Inferior parietal cortex (tissue), 1 donor: ENCODE data around the gene NTRK2.

Experiments
- DNase-seq: peaks from one replicate; pipeline ENCODE4 v3.0.0-alpha.2; 2016; ENCODE audit errors: extremely low spot score

NTRK2 gene

DNA sequence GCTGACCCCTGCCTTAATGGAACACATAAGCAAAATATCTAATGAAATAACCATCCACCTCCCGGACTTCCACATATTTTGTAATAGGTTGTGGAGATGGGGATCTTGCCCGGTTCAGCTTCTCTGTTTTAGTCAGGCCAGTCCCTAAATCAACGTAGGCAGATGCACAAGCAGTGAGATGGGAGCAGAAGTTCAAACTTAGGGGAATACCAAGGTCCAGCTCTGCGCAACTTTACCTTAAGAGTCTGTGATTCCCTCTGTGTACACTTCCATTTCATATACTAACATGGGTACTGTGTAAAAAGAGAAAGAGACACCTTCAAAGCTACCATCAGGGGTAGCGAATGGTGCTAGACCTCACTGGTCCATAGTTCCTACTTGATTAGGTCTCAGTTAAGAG, 110.9 kb downstream of the NTRK2 start:
- DNase-seq, result no peak

GRCh38 chr9:84781458-84781857, 111.9 kb downstream of the NTRK2 start:
- peak; percentile 57 for DNase-seq

GRCh38 chr9:84781931-84782866, 112.7 kb downstream of the NTRK2 start:
- DNase-seq, result no peak

DNA sequence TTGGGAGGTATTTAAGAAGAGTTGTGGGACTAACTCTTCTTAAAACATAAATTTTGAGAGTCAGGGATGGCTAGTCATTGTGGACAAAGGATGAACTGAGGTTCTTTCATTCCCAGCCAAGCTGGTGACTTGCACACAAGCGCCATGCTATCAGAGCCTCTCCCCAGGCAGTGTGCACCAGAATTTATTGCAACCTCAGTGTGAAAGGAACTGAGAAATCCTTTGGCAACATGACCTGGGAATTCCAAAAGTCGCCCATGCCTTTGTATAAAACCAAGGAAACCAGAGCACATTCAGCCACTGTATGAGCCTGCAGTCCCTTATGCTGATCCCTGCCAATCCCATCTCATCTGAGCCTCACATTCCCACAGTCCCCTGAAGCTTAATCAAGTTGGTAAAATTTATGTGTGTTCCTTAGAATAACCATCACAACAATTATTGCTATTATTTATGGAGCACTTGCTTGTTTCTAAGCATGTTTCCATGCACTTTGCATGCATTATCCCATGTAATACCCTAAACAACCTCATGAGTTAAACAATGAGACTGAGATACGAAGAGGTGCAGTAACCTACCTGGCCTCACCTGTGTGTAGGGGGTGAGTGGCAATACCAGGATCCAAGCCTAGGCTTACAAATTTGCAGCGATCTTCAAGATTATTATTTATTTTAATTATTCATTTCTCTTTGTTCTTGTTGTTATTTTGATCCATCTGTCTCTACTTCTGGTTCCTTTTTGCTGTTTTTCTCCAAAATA, 116.4 kb downstream of the NTRK2 start:
- DNase-seq, result no peak

GRCh38 chr9:84788803-84789462, 119.4 kb downstream of the NTRK2 start:
- no peak for DNase-seq

- DNase-seq, result no peak
Measured at GRCh38 chr9:84789463-84789830, 119.9 kb downstream of the NTRK2 start.

- no peak for DNase-seq
Measured at GRCh38 chr9:84791643-84792042, 122.1 kb downstream of the NTRK2 start.

- DNase-seq, result no peak
Measured at GRCh38 chr9:84793251-84793650, 123.7 kb downstream of the NTRK2 start.

- no peak for DNase-seq
Measured at GRCh38 chr9:84794981-84795637, 125.6 kb downstream of the NTRK2 start.

- no peak for DNase-seq
Measured at GRCh38 chr9:84796404-84796803, 126.9 kb downstream of the NTRK2 start.

DNA sequence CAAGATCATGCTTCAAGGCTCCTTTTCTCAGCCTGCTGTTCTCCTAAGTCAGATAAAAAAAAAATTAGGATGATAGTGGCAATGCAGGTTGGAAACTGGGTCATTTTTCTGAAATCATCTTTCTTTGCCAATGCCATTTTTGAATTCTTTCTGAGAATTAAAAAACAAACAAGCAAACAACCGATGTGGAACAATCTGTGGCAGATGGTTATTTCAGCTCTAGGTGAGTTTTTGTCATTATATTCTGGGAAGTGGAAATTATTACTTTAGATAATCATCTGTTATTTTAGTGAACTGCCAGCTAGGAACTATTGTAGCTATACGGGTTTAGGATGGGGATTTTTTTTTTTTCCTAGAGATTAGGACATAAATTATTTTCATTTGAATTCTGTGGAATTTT, 129.7 kb downstream of the NTRK2 start:
- no peak for DNase-seq

- no peak for DNase-seq
Measured at GRCh38 chr9:84804951-84805694, 135.6 kb downstream of the NTRK2 start.

GRCh38 chr9:84807431-84807830, 137.9 kb downstream of the NTRK2 start:
- no peak for DNase-seq

GRCh38 chr9:84807870-84808390, 138.4 kb downstream of the NTRK2 start:
- DNase-seq, result no peak

- no peak for DNase-seq
Measured at GRCh38 chr9:84808416-84808815, 138.9 kb downstream of the NTRK2 start.

- DNase-seq, result no peak
Measured at GRCh38 chr9:84811072-84811750, 141.7 kb downstream of the NTRK2 start.

DNA sequence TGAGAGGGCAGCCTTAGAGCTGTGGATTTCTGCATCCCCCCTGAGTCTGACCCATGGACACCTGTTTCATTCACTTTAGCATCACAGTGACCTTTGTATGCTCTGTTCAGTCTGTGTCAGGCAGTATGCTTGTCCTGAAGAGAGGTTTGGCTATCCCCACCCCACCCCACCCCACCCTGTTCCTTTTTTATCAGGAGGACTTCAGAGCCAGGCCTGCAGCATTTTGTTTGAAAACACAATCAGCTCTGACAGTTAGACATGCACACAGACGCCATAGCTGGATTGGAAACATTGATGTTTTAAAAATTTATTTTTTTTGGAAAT, 142.2 kb downstream of the NTRK2 start:
- DNase-seq, result no peak

- DNase-seq, result no peak
Measured at GRCh38 chr9:84812355-84812754, 142.8 kb downstream of the NTRK2 start.

DNA sequence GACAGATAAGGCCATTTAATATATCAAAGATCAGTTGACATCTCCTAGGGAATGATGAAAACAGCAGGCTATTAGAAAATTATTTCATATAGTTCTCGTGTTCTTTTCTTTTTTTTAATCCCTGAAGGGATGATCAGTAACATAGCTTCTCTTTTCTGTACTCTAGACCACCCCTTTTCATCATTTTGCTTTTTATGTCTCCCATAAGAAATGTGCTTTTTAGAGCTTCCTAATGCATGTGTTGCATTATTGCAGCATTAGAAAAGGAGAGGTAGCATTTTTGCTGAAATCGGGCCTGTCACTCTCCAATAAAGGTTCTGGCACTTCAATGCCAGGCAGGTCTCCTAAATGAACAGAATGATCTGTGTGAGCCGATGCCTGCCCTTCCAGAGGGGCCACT, 143.3 kb downstream of the NTRK2 start:
- no peak for DNase-seq

GRCh38 chr9:84815554-84815953, 146.0 kb downstream of the NTRK2 start:
- DNase-seq, result no peak

GRCh38 chr9:84817038-84817437, 147.5 kb downstream of the NTRK2 start:
- no peak for DNase-seq
